GM23338 (cell line): ENCODE measurements around the gene LST1. TPM values are rescaled to one million over a fixed set of nuclear protein-coding genes. Genes with fewer than 3 reads are reported as not detected.

Experiments used
- ATAC-seq: fragments of 200-7000 bp; cut with Tn5 transposase; 3 replicates; pipeline ENCODE4 v1.9.1; 2020
- DNase-seq: peaks from one replicate; pipeline ENCODE4 v3.0.0-alpha.2; 2015; ENCODE audit warnings: low spot score
- H2AFZ ChIP-seq: fragments of 200-600 bp; sonication (generic); 2 replicates; pipeline ENCODE4 v1.8.0; 2016; ENCODE audit warnings: antibody characterized with exemption, mild to moderate bottlenecking, moderate library complexity
- H3F3A ChIP-seq: fragments of 200-600 bp; sonication (generic); replicated peaks from 2 replicates; pipeline ENCODE4 v1.8.0; 2017; ENCODE audit warnings: antibody characterized with exemption, mixed run types, low read depth
- H3K27ac ChIP-seq: fragments of 200-600 bp; sonication (generic); 2 replicates; pipeline ENCODE4 v1.6.1; 2016; ENCODE audit warnings: low read depth
- H3K27me3 ChIP-seq: fragments of 200-600 bp; sonication (generic); 2 replicates; pipeline ENCODE4 v1.8.0; 2016; ENCODE audit warnings: mild to moderate bottlenecking, mixed run types, moderate library complexity; ENCODE audit not compliant: insufficient read depth
- H3K36me3 ChIP-seq: fragments of 200-600 bp; sonication (generic); 2 replicates; pipeline ENCODE4 v1.8.0; 2016; ENCODE audit warnings: mild to moderate bottlenecking; ENCODE audit not compliant: insufficient read depth
- H3K4me1 ChIP-seq: fragments of 200-600 bp; sonication (generic); 2 replicates; pipeline ENCODE4 v1.8.0; 2016; ENCODE audit warnings: mild to moderate bottlenecking, moderate library complexity; ENCODE audit not compliant: insufficient read depth
- H3K4me2 ChIP-seq: fragments of 200-600 bp; sonication (generic); 2 replicates; pipeline ENCODE4 v1.7.1; 2017; ENCODE audit warnings: mixed run types
- H3K4me3 ChIP-seq: fragments of 200-600 bp; sonication (generic); 2 replicates; pipeline ENCODE4 v1.6.1; 2016; ENCODE audit warnings: mixed run types
- H3K79me2 ChIP-seq: fragments of 200-600 bp; sonication (generic); replicated peaks from 2 replicates; pipeline ENCODE4 v1.8.0; 2017; ENCODE audit warnings: mild to moderate bottlenecking; ENCODE audit not compliant: insufficient read depth
- H3K9me2 ChIP-seq: fragments of 200-600 bp; sonication (generic); 2 replicates; pipeline ENCODE4 v1.8.0; 2017; ENCODE audit not compliant: insufficient read depth
- H4K20me1 ChIP-seq: fragments of 200-600 bp; sonication (generic); replicated peaks from 2 replicates; pipeline ENCODE4 v1.8.0; 2017; ENCODE audit warnings: mild to moderate bottlenecking; ENCODE audit not compliant: insufficient read depth
- H3K27ac Mint-ChIP-seq: 2 replicates; pipeline ENCODE4 v1.8.0; 2020; ENCODE audit warnings: inconsistent platforms, mild to moderate bottlenecking, moderate library complexity, mixed read lengths
- H3K27me3 Mint-ChIP-seq: 3 replicates; pipeline ENCODE4 v1.8.0; 2022; ENCODE audit warnings: low read depth, mild to moderate bottlenecking, moderate library complexity, mixed read lengths, inconsistent platforms; ENCODE audit not compliant: insufficient read depth, poor library complexity
- H3K36me3 Mint-ChIP-seq: 3 replicates; pipeline ENCODE4 v1.8.0; 2021; ENCODE audit warnings: low read depth, mild to moderate bottlenecking, inconsistent platforms, moderate library complexity, mixed read lengths
- H3K4me1 Mint-ChIP-seq: 3 replicates; pipeline ENCODE4 v1.8.0; 2020; ENCODE audit warnings: mild to moderate bottlenecking, inconsistent platforms, mixed read lengths
- H3K4me3 Mint-ChIP-seq: 3 replicates; pipeline ENCODE4 v1.8.0; 2021; ENCODE audit warnings: moderate library complexity, mild to moderate bottlenecking, inconsistent platforms, mixed read lengths
- H3K9me3 Mint-ChIP-seq: 3 replicates; pipeline ENCODE4 v1.8.0; 2020; ENCODE audit warnings: moderate library complexity, mild to moderate bottlenecking, inconsistent platforms, mixed read lengths
- CREB1 ChIP-seq: fragments of 250-450 bp; sonication (Bioruptor Pico); IDR thresholded peaks from 2 replicates; pipeline ENCODE4 v1.5.0; 2020; ENCODE audit warnings: low read depth, mild to moderate bottlenecking, moderate library complexity
- EZH2 ChIP-seq: fragments of 200-600 bp; sonication (generic); IDR thresholded peaks from one replicate; pipeline ENCODE4 v1.8.0; 2017; ENCODE audit warnings: antibody characterized with exemption, mild to moderate bottlenecking, low read depth; ENCODE audit not compliant: unreplicated experiment
- EZH2phosphoT487 ChIP-seq: fragments of 200-600 bp; sonication (generic); IDR thresholded peaks from one replicate; pipeline ENCODE4 v1.8.1; 2018; ENCODE audit warnings: antibody characterized with exemption; ENCODE audit not compliant: unreplicated experiment
- JUNB ChIP-seq: IDR thresholded peaks from one replicate; pipeline ENCODE4 v1.6.1; 2016; ENCODE audit warnings: antibody characterized with exemption; ENCODE audit not compliant: unreplicated experiment
- NANOG ChIP-seq: IDR thresholded peaks from 2 replicates; pipeline ENCODE4 v1.6.1; 2016; ENCODE audit warnings: antibody characterized with exemption, borderline replicate concordance
- POLR2AphosphoS5 ChIP-seq: IDR thresholded peaks from 2 replicates; pipeline ENCODE4 v1.6.1; 2016; ENCODE audit warnings: antibody characterized with exemption, low read depth
- REST ChIP-seq: IDR thresholded peaks from one replicate; pipeline ENCODE4 v1.6.1; 2018; ENCODE audit warnings: antibody characterized with exemption; ENCODE audit not compliant: unreplicated experiment
- STAT1 ChIP-seq: IDR thresholded peaks from one replicate; pipeline ENCODE4 v1.6.1; 2016; ENCODE audit warnings: antibody characterized with exemption; ENCODE audit not compliant: unreplicated experiment
- ZNF114 ChIP-seq: fragments of 250-450 bp; sonication (Bioruptor Pico); IDR thresholded peaks from 2 replicates; pipeline ENCODE4 v1.5.0; 2020; ENCODE audit warnings: mild to moderate bottlenecking, moderate library complexity
- ZNF331 ChIP-seq: fragments of 250-450 bp; sonication (Bioruptor Pico); IDR thresholded peaks from 2 replicates; pipeline ENCODE4 v1.5.0; 2020; ENCODE audit warnings: low read depth, mild to moderate bottlenecking, moderate library complexity
- polyA plus RNA-seq: library from polyadenylated mRNA; unstranded; fragments of >200 nt; fragmentation: Nextera tagmentation; extraction: Ambion mirVana; gene quantifications from 2 replicates; pipeline ENCODE4 v1.2.1, GENCODE V29; 2016
- total RNA-seq: library from RNA; depleted of rRNA; stranded (reverse); fragments of >200 nt; shearing (Covaris generic); gene quantifications from 2 replicates; pipeline ENCODE4 v1.2.3, GENCODE V29; 2014
- TF ChIP-seq, protein P1 (sequence below), 2 experiments: fragments of 200-600 bp in 1 of 2; sonication (generic) in 1 of 2; conservative IDR thresholded peaks; 2 replicates each; pipeline versions ENCODE4 v1.5.1 to v1.6.1; 2016 to 2017; ENCODE audit warnings: antibody characterized with exemption in 2 of 2, low read depth in 2 of 2, mild to moderate bottlenecking in 2 of 2, moderate library complexity in 1 of 2
- TF ChIP-seq, protein P2 (sequence below): IDR thresholded peaks from 2 replicates; pipeline ENCODE4 v1.6.1; 2016; ENCODE audit warnings: antibody characterized with exemption

Gene LST1
- total and polyA plus RNA-seq, 2 experiments from 2014 or later = 0.37 TPM; not detected in 1

GRCh38 chr6:31585491-31585890 is 586 bp upstream of the LST1 start:
- H3K27ac Mint-ChIP-seq = no peak overlapping the region
- no peak overlapping the region for H2AFZ ChIP-seq
- H3K4me1 Mint-ChIP-seq = peaks cover 22% of the 10 kb centered on the region
- H3K9me3 Mint-ChIP-seq = peaks cover 3% of the 10 kb centered on the region; the same call in 1 of the 3 replicates
- TF ChIP-seq STAT1 (no peak), ZNF331 (CRISPR knock-in tag) (no peak), POLR2AphosphoS5 (no peak), NANOG (no peak), CREB1 (CRISPR knock-in tag) (no peak), JUNB (no peak), EZH2phosphoT487 (no peak)
- TF ChIP-seq, protein P1, sequence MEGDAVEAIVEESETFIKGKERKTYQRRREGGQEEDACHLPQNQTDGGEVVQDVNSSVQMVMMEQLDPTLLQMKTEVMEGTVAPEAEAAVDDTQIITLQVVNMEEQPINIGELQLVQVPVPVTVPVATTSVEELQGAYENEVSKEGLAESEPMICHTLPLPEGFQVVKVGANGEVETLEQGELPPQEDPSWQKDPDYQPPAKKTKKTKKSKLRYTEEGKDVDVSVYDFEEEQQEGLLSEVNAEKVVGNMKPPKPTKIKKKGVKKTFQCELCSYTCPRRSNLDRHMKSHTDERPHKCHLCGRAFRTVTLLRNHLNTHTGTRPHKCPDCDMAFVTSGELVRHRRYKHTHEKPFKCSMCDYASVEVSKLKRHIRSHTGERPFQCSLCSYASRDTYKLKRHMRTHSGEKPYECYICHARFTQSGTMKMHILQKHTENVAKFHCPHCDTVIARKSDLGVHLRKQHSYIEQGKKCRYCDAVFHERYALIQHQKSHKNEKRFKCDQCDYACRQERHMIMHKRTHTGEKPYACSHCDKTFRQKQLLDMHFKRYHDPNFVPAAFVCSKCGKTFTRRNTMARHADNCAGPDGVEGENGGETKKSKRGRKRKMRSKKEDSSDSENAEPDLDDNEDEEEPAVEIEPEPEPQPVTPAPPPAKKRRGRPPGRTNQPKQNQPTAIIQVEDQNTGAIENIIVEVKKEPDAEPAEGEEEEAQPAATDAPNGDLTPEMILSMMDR (conservative IDR thresholded peaks at IDR 0.05; ENCODE audit: low read depth in 2 of 2) = peak; percentile 75 to 81
- H4K20me1 ChIP-seq = no peaks in the 10 kb centered on the region
- H3K4me1 ChIP-seq = peaks cover 4% of the 10 kb centered on the region; the same call in 1 of the 2 replicates
- no peak overlapping the region for H3K4me2 ChIP-seq
- ATAC-seq (peak; percentile 22), DNase-seq (peak; percentile 81)
- no peaks in the 10 kb centered on the region; the same call in 2 of the 3 replicates for H3K36me3 Mint-ChIP-seq
- no peak overlapping the region; the same call in 2 of the 3 replicates for H3K4me3 Mint-ChIP-seq
- H3K27ac ChIP-seq = no peak overlapping the region
- peaks cover 13% of the 10 kb centered on the region for H3K27me3 ChIP-seq
- peaks cover 28% of the 10 kb centered on the region for H3K27me3 Mint-ChIP-seq
- H3K4me3 ChIP-seq = no peak overlapping the region
- no peaks in the 10 kb centered on the region for H3F3A ChIP-seq
- no peaks in the 10 kb centered on the region for H3K9me2 ChIP-seq
- H3K36me3 ChIP-seq = no peaks in the 10 kb centered on the region
- no peaks in the 10 kb centered on the region for H3K79me2 ChIP-seq

- no peak for DNase-seq
- no peak overlapping the region for H3K4me3 Mint-ChIP-seq
- H3K27me3 Mint-ChIP-seq = peaks cover 18% of the 10 kb centered on the region
- no peaks in the 10 kb centered on the region; the same call in 2 of the 3 replicates for H3K36me3 Mint-ChIP-seq
- no peaks in the 10 kb centered on the region for H3K79me2 ChIP-seq
- no peak overlapping the region for H3K27ac Mint-ChIP-seq
- no peak overlapping the region for H3K4me2 ChIP-seq
- peaks cover 4% of the 10 kb centered on the region for H3K27me3 ChIP-seq
- no peaks in the 10 kb centered on the region for H3K9me3 Mint-ChIP-seq
- H3K4me3 ChIP-seq = no peak overlapping the region
- no peaks in the 10 kb centered on the region for H4K20me1 ChIP-seq
- ATAC-seq = no peak
- peaks cover 3% of the 10 kb centered on the region; the same call in 1 of the 2 replicates for H3K4me1 ChIP-seq
- peaks cover 12% of the 10 kb centered on the region for H3K4me1 Mint-ChIP-seq
- H3K9me2 ChIP-seq = no peaks in the 10 kb centered on the region
- H3K27ac ChIP-seq = no peak overlapping the region
- H2AFZ ChIP-seq = no peak overlapping the region
- H3K36me3 ChIP-seq = no peaks in the 10 kb centered on the region
- H3F3A ChIP-seq = no peaks in the 10 kb centered on the region
- TF ChIP-seq EZH2 = no peak
- no peak for TF ChIP-seq JUNB
- no peak for TF ChIP-seq POLR2AphosphoS5
- TF ChIP-seq, protein P2, sequence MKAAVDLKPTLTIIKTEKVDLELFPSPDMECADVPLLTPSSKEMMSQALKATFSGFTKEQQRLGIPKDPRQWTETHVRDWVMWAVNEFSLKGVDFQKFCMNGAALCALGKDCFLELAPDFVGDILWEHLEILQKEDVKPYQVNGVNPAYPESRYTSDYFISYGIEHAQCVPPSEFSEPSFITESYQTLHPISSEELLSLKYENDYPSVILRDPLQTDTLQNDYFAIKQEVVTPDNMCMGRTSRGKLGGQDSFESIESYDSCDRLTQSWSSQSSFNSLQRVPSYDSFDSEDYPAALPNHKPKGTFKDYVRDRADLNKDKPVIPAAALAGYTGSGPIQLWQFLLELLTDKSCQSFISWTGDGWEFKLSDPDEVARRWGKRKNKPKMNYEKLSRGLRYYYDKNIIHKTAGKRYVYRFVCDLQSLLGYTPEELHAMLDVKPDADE = no peak
- TF ChIP-seq ZNF114 (CRISPR knock-in tag) = no peak
- TF ChIP-seq, protein P1 (conservative IDR thresholded peaks at IDR 0.05; ENCODE audit: low read depth in 2 of 2) = no peak
- TF ChIP-seq EZH2phosphoT487 = no peak
- no peak for TF ChIP-seq NANOG
- no peak for TF ChIP-seq CREB1 (CRISPR knock-in tag)
- TF ChIP-seq REST = no peak
- no peak for TF ChIP-seq STAT1
Measured at GRCh38 chr6:31586599-31587281, 663 bp downstream of the LST1 start.
